GM12873 (cell line): ENCODE results near the gene SLC9B2.
A peak's percentile ranks its signal among the peaks of the same experiment; 100 is the strongest.

Experiments
- CTCF ChIP-seq: IDR thresholded peaks from 2 replicates; pipeline ENCODE4 v1.5.1; 2012; ENCODE audit warnings: low read depth, mild to moderate bottlenecking, moderate library complexity, low read length, control low read depth; ENCODE audit not compliant: insufficient read depth; ENCODE audit errors: missing control alignments

Gene SLC9B2

GRCh38 chr4:103104886-103105285 lies 28.3 kb upstream of the SLC9B2 start:
- no peak for TF ChIP-seq CTCF

GRCh38 chr4:103100691-103101090 lies 24.1 kb upstream of the SLC9B2 start:
- TF ChIP-seq CTCF, result no peak

- TF ChIP-seq CTCF, result peak; percentile 62
These were observed 23.3 kb upstream of the SLC9B2 start, which contains the start of gene BDH2 for GRCh38 chr4:103099691-103100392. BDH2 (minus strand) TSS chr4:103099834; CDS start chr4:103096254, 3,580 bp downstream.

GRCh38 chr4:103098756-103099440 lies 22.3 kb upstream of the SLC9B2 start:
- no peak for TF ChIP-seq CTCF

GRCh38 chr4:103098341-103098740 lies 21.8 kb upstream of the SLC9B2 start:
- TF ChIP-seq CTCF, result no peak

- TF ChIP-seq CTCF, result no peak
These were observed 20.6 kb upstream of the SLC9B2 start for GRCh38 chr4:103097112-103097511.

- no peak for TF ChIP-seq CTCF
These were observed 18.5 kb upstream of the SLC9B2 start for GRCh38 chr4:103095080-103095479.
